Left renal cortex interstitium (tissue), 4 donors: ENCODE data around the gene KCTD13. TPM values are rescaled to one million over a fixed set of nuclear protein-coding genes. Genes with fewer than 3 reads are reported as not detected.
A peak's percentile ranks its signal among the peaks of the same experiment; 100 is the strongest.

Experiments
- DNase-seq, 4 donors: peaks; one replicate each; pipeline ENCODE4 v3.0.0-alpha.2; 2013; ENCODE audit warnings: low read depth in 4 of 4, low spot score in 2 of 4, missing footprints in 1 of 4
- polyA plus RNA-seq, 4 donors: library from polyadenylated mRNA; unstranded; fragments of 120-200 nt; gene quantifications; one replicate each; pipeline ENCODE4 v1.2.1, GENCODE V29; 2013; ENCODE audit not compliant: insufficient read length in 4 of 4

Gene KCTD13
- polyA plus RNA-seq, 4 donors = 10.5 to 34.1 (median 22.2) TPM

DNA sequence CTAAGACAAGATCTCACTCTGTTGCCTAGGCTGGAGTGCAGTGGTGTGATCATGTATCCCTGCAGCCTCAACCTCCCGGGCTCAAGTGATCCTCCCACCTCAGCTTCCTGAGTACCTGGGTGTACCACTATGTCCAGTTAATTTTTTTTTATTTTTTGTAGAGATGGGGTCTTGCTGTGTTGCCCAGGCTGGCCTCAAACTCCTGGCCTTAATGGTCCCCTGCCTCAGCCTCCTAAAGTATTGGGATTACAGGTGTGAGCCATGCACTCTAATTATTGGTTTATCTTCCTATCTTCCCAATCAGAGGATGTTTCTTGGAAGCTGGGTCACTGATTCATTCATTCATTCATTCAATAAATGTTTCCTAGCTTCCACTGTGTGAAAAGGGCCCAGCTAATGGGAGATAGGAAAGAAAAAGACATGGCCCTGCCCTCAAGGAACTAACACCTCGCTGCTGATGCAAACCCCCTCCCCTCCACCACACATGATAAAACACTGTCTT, 17.3 kb downstream of the KCTD13 start:
- DNase-seq = no peak

DNA sequence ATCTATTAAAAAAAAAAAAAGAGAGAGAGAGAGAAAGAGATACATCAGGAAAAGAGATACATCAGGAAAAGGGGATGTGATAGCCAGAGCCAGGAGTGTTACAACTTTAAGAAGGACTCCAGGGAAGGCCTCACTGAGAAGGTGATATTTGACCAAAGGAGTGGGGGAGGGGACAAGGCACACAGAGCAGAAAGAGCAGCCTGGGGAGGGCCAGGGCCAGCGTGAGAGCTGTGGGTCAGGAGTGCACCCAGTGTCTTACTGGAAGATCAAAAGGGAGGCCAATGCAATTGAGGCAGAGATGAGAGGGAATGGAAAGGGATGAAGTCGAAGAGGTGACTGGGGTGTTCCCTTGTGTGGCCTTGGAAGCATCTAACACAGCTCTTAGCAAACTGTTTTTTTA, 18.1 kb downstream of the KCTD13 start:
- DNase-seq = no peak

DNA sequence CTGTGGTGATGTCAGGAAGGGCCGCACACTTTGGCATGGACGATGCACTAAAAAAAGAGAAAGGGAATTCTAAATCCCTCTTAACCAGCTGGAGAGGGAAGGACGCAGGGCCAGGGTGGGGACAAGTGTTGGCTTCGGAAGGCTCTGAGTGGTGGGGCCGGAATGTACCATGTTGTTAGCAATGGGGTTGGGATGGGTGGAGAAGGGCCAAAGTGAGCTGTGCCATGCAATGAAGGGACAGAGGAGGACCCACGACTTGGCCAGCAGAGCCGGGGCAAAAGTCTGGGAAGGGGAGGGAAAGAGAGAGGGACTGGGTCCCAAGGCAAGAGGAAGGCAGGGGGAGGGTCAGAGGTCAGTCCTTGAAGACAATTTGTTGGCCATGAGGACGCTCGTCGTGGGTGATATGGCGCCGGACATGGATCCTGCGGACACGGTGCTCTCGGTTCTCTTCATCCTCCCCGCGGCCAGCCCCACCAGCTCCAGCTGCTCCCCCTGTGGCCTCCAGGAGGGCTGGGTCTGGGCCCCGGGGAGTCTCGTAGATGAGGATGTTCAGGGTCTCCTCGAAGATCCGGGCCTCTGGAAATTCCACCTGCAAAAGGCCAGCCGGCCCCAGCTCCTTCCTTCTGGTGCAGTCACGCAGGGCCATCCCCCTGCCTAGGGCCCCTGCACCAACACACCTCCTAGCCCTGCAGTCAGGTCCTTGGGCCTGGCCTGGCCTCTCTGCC, 19.3 kb downstream of the KCTD13 start:
- no peak for DNase-seq

DNA sequence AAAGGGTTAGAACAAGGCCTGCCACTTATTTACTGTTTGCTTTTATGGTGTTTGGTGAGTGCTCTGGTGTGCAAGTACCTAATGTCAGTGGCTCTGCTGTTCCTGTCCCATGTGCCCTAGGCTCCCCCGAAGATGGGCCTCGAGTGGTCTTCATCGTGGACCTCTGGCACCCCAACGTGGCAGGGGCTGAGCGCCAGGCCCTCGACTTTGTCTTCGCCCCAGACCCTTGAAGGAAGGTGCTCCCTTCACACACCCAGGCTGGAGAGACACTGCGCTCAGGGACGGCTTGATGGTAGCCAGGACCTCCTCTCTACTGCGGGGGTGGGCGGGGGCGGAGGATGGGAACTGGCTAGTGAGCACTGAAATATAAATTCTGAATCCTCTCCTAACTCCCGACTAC, 20.4 kb downstream of the KCTD13 start:
- DNase-seq = no peak

GRCh38 chr16:29904947-29905346, 21.1 kb downstream of the KCTD13 start:
- no peak for DNase-seq

- DNase-seq = no peak
Measured at GRCh38 chr16:29903590-29903989, 22.4 kb downstream of the KCTD13 start.

DNA sequence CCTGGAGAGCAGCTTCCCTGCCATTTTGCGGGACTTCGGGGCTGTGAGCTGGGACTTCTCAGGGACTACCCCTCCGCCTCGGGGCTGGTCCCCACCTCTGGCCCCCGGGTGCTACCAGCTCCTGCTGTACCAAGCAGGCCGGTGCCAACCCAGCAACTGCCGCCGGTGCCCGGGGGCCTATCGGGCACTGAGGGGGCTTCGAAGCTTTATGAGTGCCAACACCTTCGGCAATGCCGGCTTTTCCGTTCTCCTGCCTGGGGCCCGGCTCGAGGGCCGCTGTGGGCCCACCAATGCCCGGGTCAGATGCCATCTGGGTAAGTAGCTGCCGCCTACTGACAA, 24.4 kb downstream of the KCTD13 start:
- no peak for DNase-seq

- DNase-seq = no peak
Measured at GRCh38 chr16:29900888-29901606, 25.0 kb downstream of the KCTD13 start.

- peak in 3 of 4 donors; percentile 31 to 44 (median 36) for DNase-seq
Measured at GRCh38 chr16:29900102-29900887, 25.7 kb downstream of the KCTD13 start, which contains the start of gene ASPHD1. Gene ASPHD1, plus strand, starts transcription at chr16:29900488. Its CDS starts 484 bp downstream, at chr16:29900972.

DNA sequence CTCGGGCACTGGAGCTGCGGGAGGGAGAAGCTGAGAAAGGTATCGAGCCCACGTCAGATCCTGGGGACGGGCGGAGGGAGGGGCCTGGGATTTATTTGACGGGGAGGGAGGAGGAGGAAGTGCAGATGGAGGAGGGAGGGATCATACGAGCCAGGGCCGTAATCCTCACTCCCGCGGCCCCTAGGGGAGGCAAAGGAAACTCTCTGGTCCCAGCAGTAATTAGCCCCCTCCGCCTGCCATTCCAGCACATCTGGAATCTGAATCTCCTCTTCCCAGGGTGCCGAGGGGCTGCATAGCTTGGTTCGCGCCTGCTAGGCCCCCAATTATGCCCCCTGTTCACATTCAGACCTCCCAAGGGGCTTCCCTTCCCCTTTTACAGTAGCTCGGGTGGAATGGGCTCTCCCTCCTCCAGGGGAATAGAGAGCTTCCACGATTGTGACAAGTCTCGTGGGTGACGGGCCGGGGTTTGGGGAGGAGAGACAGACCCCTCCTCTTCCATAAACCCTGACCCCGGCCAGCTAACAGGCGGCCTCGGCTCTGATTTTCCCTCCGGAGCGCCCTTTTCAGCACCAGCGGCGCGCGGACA, 26.4 kb downstream of the KCTD13 start, which contains the start of gene SEZ6L2:
SEZ6L2 (minus strand) TSS at position 35 of the 586 bp plus-strand sequence. CDS start 531 bp downstream, outside the sequence.
- DNase-seq = peak; percentile 45 to 71 (median 58)

GRCh38 chr16:29898804-29899515, 27.1 kb downstream of the KCTD13 start:
- no peak for DNase-seq

- no peak for DNase-seq
Measured at GRCh38 chr16:29898135-29898803, 27.8 kb downstream of the KCTD13 start.

DNA sequence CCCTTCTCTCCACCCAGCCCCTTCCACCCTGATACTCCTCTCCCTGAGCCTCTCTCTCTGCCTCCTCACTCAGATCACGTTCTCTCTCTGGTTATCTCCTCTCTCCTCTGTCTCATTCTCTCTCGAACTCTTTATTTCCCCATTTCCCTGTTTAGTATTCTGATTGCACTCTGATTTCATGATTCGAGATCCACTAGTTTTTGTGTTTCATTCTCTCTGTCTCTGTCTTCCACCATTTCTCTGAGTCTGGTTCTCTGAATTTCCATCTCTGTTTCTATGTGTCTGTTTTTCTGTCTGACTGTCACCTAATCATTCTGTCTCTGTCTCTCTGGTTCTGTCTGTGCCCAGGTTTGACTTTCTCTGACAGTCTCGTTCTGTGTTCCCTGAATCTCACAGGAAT, 28.7 kb downstream of the KCTD13 start:
- no peak for DNase-seq

- no peak for DNase-seq
Measured at GRCh38 chr16:29896841-29897240, 29.2 kb downstream of the KCTD13 start.

DNA sequence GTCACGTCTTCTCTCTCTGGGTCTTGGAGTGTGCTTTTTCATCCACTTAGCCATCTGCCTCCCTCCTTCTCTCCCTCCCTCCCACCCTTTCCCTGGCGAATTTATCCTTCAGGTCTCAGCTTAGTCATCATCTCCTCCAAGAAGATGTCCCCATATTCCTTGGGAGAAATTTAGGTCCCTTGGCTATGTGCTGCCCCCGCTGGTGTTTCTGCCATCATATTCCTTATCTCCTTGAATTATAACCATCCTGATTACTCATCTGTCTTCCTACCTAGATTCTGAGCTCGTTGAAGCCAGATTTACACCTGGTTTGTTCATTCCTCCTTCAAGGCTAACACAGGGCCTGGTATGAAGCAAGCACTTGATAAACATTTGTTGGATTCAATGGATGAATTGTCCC, 31.7 kb downstream of the KCTD13 start:
- no peak for DNase-seq

DNA sequence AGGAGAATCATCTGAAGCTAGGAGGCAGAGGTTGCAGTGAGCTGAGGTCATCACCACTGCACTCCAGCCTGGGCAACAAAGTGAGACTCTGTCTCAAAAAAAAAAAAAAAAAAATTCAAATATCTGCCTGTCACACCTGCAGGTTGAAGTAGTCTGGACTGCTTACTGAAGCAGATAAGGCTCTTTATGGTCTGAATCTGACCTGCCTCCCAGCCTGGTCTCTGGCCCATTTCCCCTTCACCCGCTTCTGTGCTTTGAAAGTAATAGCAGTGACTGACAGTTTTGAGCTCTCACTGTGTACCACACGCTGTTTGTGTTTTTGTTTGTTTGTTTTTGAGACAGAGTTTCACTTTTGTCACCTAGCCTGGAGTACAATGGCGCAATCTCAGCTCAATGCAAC, 32.5 kb downstream of the KCTD13 start:
- no peak for DNase-seq

- DNase-seq = no peak
Measured at GRCh38 chr16:29892458-29892813, 33.6 kb downstream of the KCTD13 start.

- DNase-seq = no peak
Measured at GRCh38 chr16:29891525-29892457, 34.2 kb downstream of the KCTD13 start.
